Sigmoid colon (tissue), 7 donors: ENCODE measurements around the gene CEP85. TPM values are rescaled to one million over a fixed set of nuclear protein-coding genes. Genes with fewer than 3 reads are reported as not detected.
A peak's percentile ranks its signal among the peaks of the same experiment; 100 is the strongest.

ENCODE experiments used
- DNase-seq: peaks from one replicate; pipeline ENCODE4 v3.0.0-alpha.2; 2019
- H3K27ac ChIP-seq, 4 donors: fragments of 200-600 bp; sonication (generic); one replicate each; pipeline ENCODE4 v1.5.1; 2016 to 2019; ENCODE audit warnings: mild to moderate bottlenecking in 1 of 4
- H3K27me3 ChIP-seq, 3 donors: fragments of 200-600 bp; sonication (generic); one replicate each; pipeline ENCODE4 v1.5.1; 2019; ENCODE audit warnings: mild to moderate bottlenecking in 1 of 3
- H3K36me3 ChIP-seq, 4 donors: fragments of 200-600 bp; sonication (generic); one replicate each; pipeline ENCODE4 v1.5.1; 2016 to 2019
- H3K4me1 ChIP-seq, 4 donors: fragments of 200-600 bp; sonication (generic); one replicate each; pipeline ENCODE4 v1.5.1; 2017 to 2019
- H3K4me3 ChIP-seq, 4 donors: fragments of 200-600 bp; sonication (generic); one replicate each; pipeline ENCODE4 v1.5.1; 2017 to 2019; ENCODE audit warnings: mild to moderate bottlenecking in 2 of 4, moderate library complexity in 1 of 4
- H3K9me3 ChIP-seq, 4 donors: fragments of 200-600 bp in 3 of 4; sonication (generic) in 3 of 4; one replicate each; pipeline versions ENCODE4 v1.5.1 to v1.6.1; 2013 to 2019
- CTCF ChIP-seq, 4 experiments: fragments of 450-650 bp in 3 of 4; fragments of 200-600 bp in 1 of 4; IDR thresholded peaks; one replicate each; pipeline ENCODE4 v1.5.1; 2016 to 2019; ENCODE audit warnings: antibody characterized with exemption in 4 of 4, mild to moderate bottlenecking in 3 of 4, moderate library complexity in 2 of 4
- EP300 ChIP-seq, 4 donors: sonication (generic); formaldehyde crosslinking; IDR thresholded peaks; one replicate each; pipeline ENCODE4 v1.6.1; 2017; ENCODE audit warnings: antibody characterized with exemption in 4 of 4
- POLR2A ChIP-seq, 2 donors: fragments of 450-650 bp; IDR thresholded peaks; one replicate each; pipeline ENCODE4 v1.6.1; 2016; ENCODE audit warnings: antibody characterized with exemption in 2 of 2, mild to moderate bottlenecking in 2 of 2, moderate library complexity in 2 of 2
- POLR2AphosphoS5 ChIP-seq, 4 donors: sonication (generic); formaldehyde crosslinking; IDR thresholded peaks; one replicate each; pipeline ENCODE4 v1.6.1; 2017; ENCODE audit warnings: antibody characterized with exemption in 4 of 4
- WGBS, 2 donors: extraction: QIAGEN DNeasy Blood & Tissue Kit; methylation state at CpG; one replicate each; pipeline ENCODE4 v1.1.7; 2013; 5-methylcytosine and 5-hydroxymethylcytosine counted together
- intact Hi-C: fragments of 100-400 bp; cut with DNase I; formaldehyde crosslinking; loops from one replicate; pipeline ENCODE4 v1.15.1; 2023
- polyA plus RNA-seq, 3 donors: library from polyadenylated mRNA; stranded (reverse); fragments of 200-250 nt; gene quantifications; one replicate each; pipeline ENCODE4 v1.2.3, GENCODE V29; 2013
- total RNA-seq, 4 donors: library from RNA; depleted of rRNA; stranded (reverse); fragments of >200 nt; gene quantifications; one replicate each; pipeline ENCODE4 v1.1.0, GENCODE V29; 2016
- donor health status: healthy with polysubstance abuse.
- donor health status: Bipolar disorder and iron deficiency.
- donor health status: healthy.

Gene CEP85
- total and polyA plus RNA-seq, 7 donors = 1.9 to 12.9 (median 3.9) TPM

GRCh38 chr1:26234644-26235370 is 807 bp downstream of the CEP85 start:
- TF ChIP-seq EP300 (IDR thresholded peaks at IDR 0.05) (no peak), POLR2A (IDR thresholded peaks at IDR 0.05) (no peak), POLR2AphosphoS5 (IDR thresholded peaks at IDR 0.05) (no peak), CTCF (IDR thresholded peaks at IDR 0.05) (no peak)
- Histone ChIP-seq H3K4me1 (peaks cover 0 to 13% (median 8%) of the 10 kb centered on the region in 4 donors), H3K4me3 (peak overlapping the region; percentile 58 to 67 (median 60)), H3K27me3 (no peaks in the 10 kb centered on the region), H3K36me3 (no peaks in the 10 kb centered on the region), H3K27ac (peak overlapping the region; percentile 89 to 94 (median 90)), H3K9me3 (no peaks in the 10 kb centered on the region)
- DNase-seq = no peak
- intact Hi-C loops = loop anchor here (5.0 kb wide), 2 partner anchors 47 to 123 kb away; partner anchors contain the start of genes PDIK1L and SH3BGRL3
- WGBS, 2 donors = 1 to 2% methylated on average over 30 of the region's 30 CpGs

GRCh38 chr1:26237230-26237966 is 3.4 kb downstream of the CEP85 start:
- no peak overlapping the region for H3K27ac ChIP-seq
- peaks cover 0 to 13% (median 8%) of the 10 kb centered on the region in 4 donors for H3K4me1 ChIP-seq
- intact Hi-C loops = no loop called here

GRCh38 chr1:26239936-26240335 is 5.9 kb downstream of the CEP85 start:
- peaks cover 0 to 9% (median 0%) of the 10 kb centered on the region in 4 donors for H3K36me3 ChIP-seq
- no peaks in the 10 kb centered on the region for H3K9me3 ChIP-seq
- H3K27ac ChIP-seq = no peak overlapping the region
- peaks cover 0 to 7% (median 4%) of the 10 kb centered on the region in 4 donors for H3K4me1 ChIP-seq
- intact Hi-C loops = no loop called here
- 81 to 83% methylated on average over 4 of the region's 4 CpGs for WGBS, 2 donors
- no peaks in the 10 kb centered on the region for H3K27me3 ChIP-seq
- H3K4me3 ChIP-seq = no peak overlapping the region
- TF ChIP-seq POLR2AphosphoS5 (IDR thresholded peaks at IDR 0.05) = no peak
- TF ChIP-seq EP300 (IDR thresholded peaks at IDR 0.05) = no peak
- TF ChIP-seq CTCF (IDR thresholded peaks at IDR 0.05) = no peak
- TF ChIP-seq POLR2A (IDR thresholded peaks at IDR 0.05) = no peak
- DNase-seq = no peak

More at GRCh38 chr1:26237230-26237966, 3.4 kb downstream of the CEP85 start:
- Histone ChIP-seq H3K9me3 (no peaks in the 10 kb centered on the region), H3K27me3 (no peaks in the 10 kb centered on the region), H3K36me3 (no peaks in the 10 kb centered on the region), H3K4me3 (no peak overlapping the region)
- no peak for DNase-seq
- 66 to 67% methylated on average over 6 of the region's 6 CpGs for WGBS, 2 donors
- TF ChIP-seq CTCF (IDR thresholded peaks at IDR 0.05) = no peak
- TF ChIP-seq POLR2A (IDR thresholded peaks at IDR 0.05) = no peak
- no peak for TF ChIP-seq EP300 (IDR thresholded peaks at IDR 0.05)
- TF ChIP-seq POLR2AphosphoS5 (IDR thresholded peaks at IDR 0.05) = no peak

GRCh38 chr1:26252718-26253117 is 18.7 kb downstream of the CEP85 start:
- intact Hi-C loops = no loop called here
- H3K36me3 ChIP-seq = peaks cover 0 to 18% (median 7%) of the 10 kb centered on the region in 4 donors
- no peaks in the 10 kb centered on the region for H3K9me3 ChIP-seq

More at GRCh38 chr1:26252718-26253117, 18.7 kb downstream of the CEP85 start:
- H3K27ac ChIP-seq = no peak overlapping the region
- DNase-seq = no peak
- H3K4me1 ChIP-seq = no peaks in the 10 kb centered on the region
- H3K27me3 ChIP-seq = no peaks in the 10 kb centered on the region
- 73 to 75% methylated on average over 7 of the region's 7 CpGs for WGBS, 2 donors
- TF ChIP-seq POLR2A (IDR thresholded peaks at IDR 0.05) (no peak), POLR2AphosphoS5 (IDR thresholded peaks at IDR 0.05) (no peak), EP300 (IDR thresholded peaks at IDR 0.05) (no peak), CTCF (IDR thresholded peaks at IDR 0.05) (no peak)
- no peak overlapping the region for H3K4me3 ChIP-seq
